K562 (cell line): ENCODE results near the gene TANGO6. TPM values are rescaled to one million over a fixed set of nuclear protein-coding genes. Genes with fewer than 3 reads are reported as not detected.

Source experiments
- CBX8 ChIP-seq: fragments of 200-600 bp; sonication (generic); IDR thresholded peaks from 2 replicates; pipeline ENCODE4 v1.6.1; 2012; ENCODE audit warnings: borderline replicate concordance, mixed run types, low read depth, mild to moderate bottlenecking, moderate library complexity, mixed read lengths, low read length, control low read depth, inconsistent platforms; ENCODE audit not compliant: poor library complexity, severe bottlenecking; ENCODE audit errors: extremely low read depth
- CCNT2 ChIP-seq: IDR thresholded peaks from 2 replicates; pipeline ENCODE4 v1.6.1; 2011; ENCODE audit warnings: borderline replicate concordance, low read depth, mild to moderate bottlenecking, moderate library complexity, mixed read lengths, low read length; ENCODE audit not compliant: insufficient read length; ENCODE audit errors: extremely low read depth
- COPS2 ChIP-seq: fragments of 450-650 bp; conservative IDR thresholded peaks from 2 replicates; pipeline ENCODE4 v1.6.1; 2016; ENCODE audit warnings: mild to moderate bottlenecking, moderate library complexity
- E2F6 ChIP-seq, 2 experiments: IDR thresholded peaks; 2 replicates each; pipeline ENCODE4 v1.6.1; 2011; ENCODE audit warnings: borderline replicate concordance in 1 of 2, control low read depth in 1 of 2, low read depth in 1 of 2, low read length in 1 of 2, mild to moderate bottlenecking in 1 of 2, mixed read lengths in 1 of 2, moderate library complexity in 1 of 2; ENCODE audit not compliant: insufficient read depth in 1 of 2, insufficient read length in 1 of 2, poor library complexity in 1 of 2, severe bottlenecking in 1 of 2; ENCODE audit errors: extremely low read depth in 1 of 2
- ETS1 ChIP-seq: conservative IDR thresholded peaks from 2 replicates; pipeline ENCODE4 v1.6.1; 2011; ENCODE audit warnings: low read depth, mild to moderate bottlenecking, low read length; ENCODE audit not compliant: control insufficient read depth
- EZH2 ChIP-seq: IDR thresholded peaks from 2 replicates; pipeline ENCODE4 v1.6.1; 2012; ENCODE audit warnings: low read depth, mild to moderate bottlenecking, inconsistent platforms, low read length, borderline replicate concordance
- FOXP1 ChIP-seq: sonication (generic); formaldehyde crosslinking; IDR thresholded peaks from 2 replicates; pipeline ENCODE4 v1.8.0; 2022; ENCODE audit warnings: mild to moderate bottlenecking, missing genetic modification reagents
- HIVEP1 ChIP-seq: fragments of 250-450 bp; sonication (Bioruptor Pico); IDR thresholded peaks from 2 replicates; pipeline ENCODE4 v1.4.0; 2020; ENCODE audit warnings: mild to moderate bottlenecking
- HNRNPL ChIP-seq: fragments of 200-400 bp; formaldehyde crosslinking; IDR thresholded peaks from 2 replicates; pipeline ENCODE4 v1.6.1; 2017; ENCODE audit warnings: low read depth, mild to moderate bottlenecking, low read length
- MAX ChIP-seq: sonication (generic); formaldehyde crosslinking; IDR thresholded peaks from 2 replicates; pipeline ENCODE4 v1.9.0; 2022; ENCODE audit warnings: mild to moderate bottlenecking, missing genetic modification reagents
- MEF2A ChIP-seq: IDR thresholded peaks from 2 replicates; pipeline ENCODE4 v1.6.1; 2011; ENCODE audit warnings: low read depth, mild to moderate bottlenecking, low read length, moderate library complexity; ENCODE audit not compliant: control insufficient read depth
- PHF8 ChIP-seq: fragments of 200-600 bp; sonication (generic); IDR thresholded peaks from 2 replicates; pipeline ENCODE4 v1.6.1; 2012; ENCODE audit warnings: mixed run types, mild to moderate bottlenecking, inconsistent platforms, low read length, moderate library complexity, borderline replicate concordance
- PYGO2 ChIP-seq: fragments of 450-650 bp; IDR thresholded peaks from 2 replicates; pipeline ENCODE4 v1.6.1; 2016; ENCODE audit warnings: mild to moderate bottlenecking, missing genetic modification characterization, moderate library complexity, missing compliant biosample characterization
- RCOR1 ChIP-seq, 2 experiments: IDR thresholded peaks; 2 replicates each; pipeline ENCODE4 v1.6.1; 2012; ENCODE audit warnings: low read depth in 2 of 2, low read length in 2 of 2, borderline replicate concordance in 1 of 2, improper control_type of control experiment in 1 of 2
- SIRT6 ChIP-seq: IDR thresholded peaks from one replicate; pipeline ENCODE4 v1.6.1; 2012; ENCODE audit warnings: low read depth, mild to moderate bottlenecking, control low read depth, inconsistent platforms, low read length, moderate library complexity
- SMARCC2 ChIP-seq: fragments of 450-650 bp; IDR thresholded peaks from 2 replicates; pipeline ENCODE4 v1.6.1; 2017; ENCODE audit warnings: antibody characterized with exemption, moderate library complexity, mild to moderate bottlenecking, low read depth
- TFAP4 ChIP-seq: sonication (generic); formaldehyde crosslinking; IDR thresholded peaks from 2 replicates; pipeline ENCODE4 v1.8.0; 2022; ENCODE audit warnings: missing genetic modification reagents, mild to moderate bottlenecking, moderate library complexity, borderline replicate concordance
- ZNF436 ChIP-seq: fragments of 250-450, 450-650 bp; sonication (Bioruptor Pico); formaldehyde crosslinking; IDR thresholded peaks from 2 replicates; pipeline ENCODE4 v1.7.0; 2020; ENCODE audit warnings: mild to moderate bottlenecking
- ZNF512 ChIP-seq: IDR thresholded peaks from 2 replicates; pipeline ENCODE4 v1.6.1; 2016; ENCODE audit warnings: missing genetic modification characterization, missing compliant biosample characterization
- ZNF589 ChIP-seq: fragments of 200-800 bp; sonication (Bioruptor generic); IDR thresholded peaks from 2 replicates; pipeline ENCODE4 v1.6.1; 2016; ENCODE audit warnings: low read depth, missing genetic modification characterization, missing compliant biosample characterization
- polyA plus RNA-seq, 8 experiments: library from polyadenylated mRNA; depleted of rRNA in 4 of 8; stranded (reverse) in 5 of 8; unstranded in 3 of 8; fragments of >200 nt; fragmentation: Nextera tagmentation in 2 of 8; fragmentation: Illumina TruSeq in 1 of 8; extraction: Ambion mirVana in 2 of 8; extraction: Trizol in 1 of 8; gene quantifications; 2 replicates each; pipeline versions ENCODE4 v1.2.1 to v1.2.3, GENCODE V29; 2011 to 2014; ENCODE audit warnings: inconsistent platforms in 1 of 8, missing spikeins in 1 of 8
- total RNA-seq, 7 experiments: library from RNA; depleted of rRNA in 6 of 7; stranded (reverse); fragments of >200 nt in 6 of 7; fragmentation: Illumina TruSeq in 2 of 7; extraction: Trizol in 2 of 7; gene quantifications; 2 replicates each; pipeline versions ENCODE4 v1.2.1 to v1.2.3, GENCODE V29; 2011 to 2021; ENCODE audit warnings: low replicate concordance in 1 of 7

The TANGO6 gene
- total and polyA plus RNA-seq, 9 of the 15 experiments (the other 6 are each of a cell fraction or from before 2014, with no cell fraction given), result 1.6 to 15.2 (median 9.6) TPM

GRCh38 chr16:69105501-69106361, 262.4 kb downstream of the TANGO6 start, which contains the start of gene HAS3 (continued):
- TF ChIP-seq TFAP4 (CRISPR knock-in tag) (peak; percentile 36; the same call in 1 of the 2 replicates), COPS2 (no peak), MAX (CRISPR knock-in tag) (0 out of 2 replicates have a peak, but pooled peaks have one; percentile 41), MEF2A (no peak), ZNF589 (no peak), SIRT6 (no peak), FOXP1 (no peak), HNRNPL (peak; percentile 55; the same call in 1 of the 2 replicates), RCOR1 (IDR thresholded peaks at IDR 0.05; ENCODE audit: borderline replicate concordance in 1 of 2, low read depth in 2 of 2, low read length in 2 of 2) (peak in 1 of 2 experiments; percentile 7; a peak in 1 of 4 replicates), CCNT2 (peak; percentile 63), E2F6 (IDR thresholded peaks at IDR 0.05; ENCODE audit: borderline replicate concordance in 1 of 2, extremely low read depth in 1 of 2, insufficient read depth in 1 of 2, insufficient read length in 1 of 2, low read depth in 1 of 2, low read length in 1 of 2, poor library complexity in 1 of 2, severe bottlenecking in 1 of 2) (peak; percentile 14 to 87), SMARCC2 (no peak), PYGO2 (tag) (no peak), CBX8 (no peak), ETS1 (no peak), ZNF512 (tag) (no peak), HIVEP1 (no peak), ZNF436 (CRISPR knock-in tag) (no peak), EZH2 (no peak), PHF8 (peak; percentile 15; the same call in 1 of the 2 replicates)
